Activated CD4-positive, alpha-beta T cell treated with anti-CD3 and anti-CD28 coated beads, Interleukin-2, amount 10 ng/mL, durations not matched to agents 7 days and 5 days (primary cell): ENCODE results near the gene AK4. TPM values are rescaled to one million over a fixed set of nuclear protein-coding genes. Genes with fewer than 3 reads are reported as not detected.
"Not testable (repeated sequence)": the region's sequence is repeated elsewhere in the genome, so short reads cannot be mapped to it uniquely, and the experiment has no call there.

Source experiments
- CTCF ChIA-PET: fragments of 350-600 bp; sonication (Branson Sonifier 250); formaldehyde crosslinking; loops from one replicate; lab custom pipeline; 2021; ENCODE audit warnings: antibody characterized with exemption; lab: Charles Lee
- POLR2A ChIA-PET: fragments of 350-600 bp; sonication (Branson Sonifier 250); formaldehyde crosslinking; loops from one replicate; lab custom pipeline; 2021; ENCODE audit warnings: antibody characterized with exemption; lab: Charles Lee
- DNase-seq: peaks from one replicate; pipeline ENCODE4 v3.0.0-alpha.2; 2020
- H3K27ac Mint-ChIP-seq: one replicate; pipeline ENCODE4 v1.8.0; 2021; ENCODE audit warnings: mild to moderate bottlenecking, moderate library complexity, mixed read lengths
- H3K27me3 Mint-ChIP-seq: one replicate; pipeline ENCODE4 v1.8.0; 2021; ENCODE audit warnings: mixed read lengths
- H3K36me3 Mint-ChIP-seq: one replicate; pipeline ENCODE4 v1.8.0; 2021; ENCODE audit warnings: low read depth, mixed read lengths
- H3K4me1 Mint-ChIP-seq: one replicate; pipeline ENCODE4 v1.8.0; 2021; ENCODE audit warnings: mixed read lengths
- H3K4me3 Mint-ChIP-seq: one replicate; pipeline ENCODE4 v1.8.0; 2021; ENCODE audit warnings: mild to moderate bottlenecking, moderate library complexity, mixed read lengths
- H3K9me3 Mint-ChIP-seq: one replicate; pipeline ENCODE4 v1.8.0; 2021; ENCODE audit warnings: mixed read lengths
- total RNA-seq, 2 experiments: library from RNA; stranded (reverse); gene quantifications; one replicate each; pipeline ENCODE4 v1.2.3, GENCODE V29; 2021

AK4 gene
- total RNA-seq, 2 experiments from 2014 or later = 37.3 to 42.6 TPM

DNA sequence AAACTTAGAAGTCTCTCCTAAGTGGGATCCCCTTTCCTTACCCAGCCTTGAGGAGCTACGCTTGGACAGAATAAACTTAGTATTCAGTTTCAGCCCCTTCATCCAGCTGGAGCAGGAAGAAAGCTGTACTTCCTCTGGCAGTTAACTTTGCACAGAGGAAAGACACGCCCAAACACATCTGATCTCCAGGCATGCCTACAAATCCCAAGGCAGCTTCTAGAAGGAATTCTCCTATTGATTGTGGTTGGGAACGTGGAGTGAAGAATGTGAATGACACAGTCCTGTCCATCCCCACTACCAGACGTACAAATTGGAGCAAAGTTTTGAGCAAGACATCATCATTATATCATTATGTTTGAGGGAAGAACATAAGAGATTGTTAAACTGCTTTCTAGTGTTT is 6.6 kb upstream of the AK4 start:
- peaks cover 30% of the 10 kb centered on the region for H3K27me3 Mint-ChIP-seq
- no peak for DNase-seq
- ChIA-PET CTCF (interaction anchor here (0.5 kb wide), 1 partner anchor 506 kb away, joined by 6 read pairs; no protein-coding TSS in a partner anchor), POLR2A (no interaction called here)
- no peaks in the 10 kb centered on the region for H3K36me3 Mint-ChIP-seq
- H3K4me3 Mint-ChIP-seq = no peak overlapping the region
- H3K4me1 Mint-ChIP-seq = peaks cover under 1% of the 10 kb centered on the region
- H3K9me3 Mint-ChIP-seq = no peaks in the 10 kb centered on the region
- H3K27ac Mint-ChIP-seq = no peak overlapping the region

DNA sequence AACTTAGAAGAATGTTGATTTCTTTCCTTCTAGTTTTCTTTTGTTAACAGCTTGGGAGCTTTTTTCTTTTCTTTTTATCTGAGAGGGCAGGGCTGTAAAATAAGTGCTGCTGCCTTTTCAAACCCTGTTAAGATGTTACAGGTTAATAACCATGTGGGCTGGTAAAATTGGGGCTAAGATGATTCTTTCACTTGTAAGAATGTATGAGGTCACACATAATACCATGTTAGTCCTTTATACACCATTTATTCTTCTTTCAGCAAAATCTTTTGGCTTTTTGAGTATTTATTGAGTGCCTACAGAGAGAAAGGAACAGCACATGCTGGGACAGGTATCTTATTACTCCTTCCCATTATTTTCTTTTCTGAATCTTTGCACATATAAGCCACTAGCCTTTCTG is 6.1 kb upstream of the AK4 start:
- peaks cover 34% of the 10 kb centered on the region for H3K27me3 Mint-ChIP-seq
- no peaks in the 10 kb centered on the region for H3K9me3 Mint-ChIP-seq
- no peak overlapping the region for H3K4me3 Mint-ChIP-seq
- no peak overlapping the region for H3K27ac Mint-ChIP-seq
- ChIA-PET CTCF (interaction anchor here (0.5 to 0.6 kb wide), 2 partner anchors 507 to 558 kb away, joined by 6 read pairs; no protein-coding TSS in a partner anchor), POLR2A (no interaction called here)
- no peaks in the 10 kb centered on the region for H3K36me3 Mint-ChIP-seq
- no peak for DNase-seq
- peaks cover 6% of the 10 kb centered on the region for H3K4me1 Mint-ChIP-seq

DNA sequence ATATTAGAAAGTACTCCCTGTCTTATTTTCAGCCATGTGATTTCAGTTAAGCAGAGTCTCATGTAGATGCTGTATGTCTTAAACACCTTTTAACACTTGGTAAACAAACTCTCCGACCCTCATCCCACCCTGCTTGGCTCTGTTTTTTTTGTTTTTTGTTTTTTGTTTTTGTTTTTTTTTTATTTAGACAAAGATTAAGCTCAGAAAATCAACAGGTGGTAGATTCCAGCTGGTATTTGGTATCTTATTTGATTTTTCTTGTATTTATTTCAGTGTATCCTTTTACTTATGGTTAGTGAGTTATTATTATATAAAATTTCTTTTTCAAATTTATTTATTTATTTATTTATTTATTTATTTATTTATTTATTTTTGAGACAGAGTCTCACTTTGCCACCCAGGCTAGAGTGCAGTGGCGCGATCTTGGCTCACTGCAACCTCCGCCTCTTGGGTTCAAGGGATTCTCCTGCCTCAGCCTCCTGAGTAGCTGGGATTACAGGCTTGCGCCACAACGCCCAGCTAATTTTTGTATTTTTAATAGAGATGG is 4.8 kb upstream of the AK4 start:
- DNase-seq, POLR2A ChIA-PET, H3K4me1 Mint-ChIP-seq, H3K4me3 Mint-ChIP-seq, CTCF ChIA-PET, H3K27ac Mint-ChIP-seq, H3K9me3 Mint-ChIP-seq, H3K36me3 Mint-ChIP-seq: not testable (repeated sequence)
- peaks cover 36% of the 10 kb centered on the region for H3K27me3 Mint-ChIP-seq

DNA sequence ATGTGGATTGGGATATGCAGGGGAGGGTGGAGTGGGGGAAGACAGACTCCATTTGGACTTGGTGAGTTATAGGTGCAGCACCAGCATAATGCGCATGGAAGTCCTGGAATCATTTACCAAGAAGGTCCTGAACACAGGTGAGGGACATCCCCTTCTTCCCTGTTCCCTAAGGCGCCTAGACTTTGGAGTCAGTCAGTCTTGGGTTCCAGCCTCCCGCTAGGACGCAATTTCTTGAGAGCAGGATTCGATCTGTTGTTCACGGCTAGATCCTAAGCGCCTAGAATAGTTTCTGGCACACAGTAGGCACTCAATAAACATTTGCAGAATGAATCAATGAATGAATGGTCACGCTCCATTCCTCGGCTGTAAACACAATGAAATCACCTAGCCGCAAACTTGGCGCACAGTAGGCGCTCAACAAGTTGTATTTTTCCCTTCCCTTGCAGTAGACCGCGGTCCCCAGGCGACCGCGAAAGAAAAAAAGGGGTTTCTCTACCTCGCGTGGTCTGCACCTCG is 1.0 kb upstream of the AK4 start:
- Mint-ChIP-seq H3K4me1 (peaks cover 29% of the 10 kb centered on the region), H3K36me3 (peaks cover 10% of the 10 kb centered on the region), H3K27ac (peak overlapping the region; percentile 71), H3K9me3 (no peaks in the 10 kb centered on the region), H3K4me3 (peak overlapping the region; percentile 83), H3K27me3 (peaks cover 39% of the 10 kb centered on the region)
- POLR2A ChIA-PET = no interaction called here
- DNase-seq = no peak
- CTCF ChIA-PET = interaction anchor here (1.0 kb wide), 1 partner anchor 24 kb away, joined by 5 read pairs; no protein-coding TSS in a partner anchor

DNA sequence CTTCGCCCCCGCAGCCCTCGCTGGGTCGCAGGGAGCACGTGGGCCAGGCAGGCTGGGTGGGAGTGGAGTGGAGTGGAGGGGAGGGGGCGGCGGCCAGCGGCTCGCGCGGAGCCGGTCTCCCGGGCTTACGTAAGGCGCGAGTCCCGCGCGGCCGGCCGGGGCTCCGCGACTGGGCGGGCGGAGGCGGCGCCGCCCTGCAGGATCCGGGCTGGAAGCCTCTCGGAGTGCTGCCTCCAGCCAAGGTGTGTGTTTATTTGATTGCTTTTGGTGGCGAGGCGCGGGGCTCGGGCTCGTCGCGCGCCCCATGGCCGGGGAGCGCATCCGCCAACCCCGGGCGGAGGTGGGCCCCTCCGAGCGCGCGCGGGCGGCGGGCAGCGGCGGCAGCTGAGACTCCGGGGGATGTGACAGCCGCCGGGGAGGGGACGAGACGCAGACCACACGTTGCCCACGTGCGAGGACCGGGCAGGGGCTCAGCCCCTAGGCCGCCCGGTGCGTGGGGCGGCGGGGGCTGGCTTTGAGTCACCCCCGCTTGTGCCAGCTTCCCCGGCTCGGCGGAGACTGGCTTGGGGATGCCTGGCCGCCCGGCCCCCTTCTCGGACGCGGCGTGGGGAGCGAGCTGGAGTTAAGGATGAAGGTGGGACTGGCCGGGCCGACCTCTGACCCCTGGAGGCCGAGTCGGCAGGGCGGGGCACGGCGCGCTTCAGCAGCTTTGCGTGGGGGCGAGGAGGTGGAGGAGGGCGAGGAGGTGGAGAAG is 402 bp upstream of the AK4 start:
- no peaks in the 10 kb centered on the region for H3K9me3 Mint-ChIP-seq
- H3K27ac Mint-ChIP-seq = peak overlapping the region; percentile 81
- H3K4me1 Mint-ChIP-seq = peaks cover 29% of the 10 kb centered on the region
- H3K4me3 Mint-ChIP-seq = peak overlapping the region; percentile 83
- ChIA-PET POLR2A (interaction anchor here (0.6 kb wide), 1 partner anchor 182 kb away, joined by 3 read pairs; no protein-coding TSS in a partner anchor), CTCF (interaction anchor here (1.0 to 1.5 kb wide), 2 partner anchors 23 to 25 kb away, joined by 4 to 5 read pairs; no protein-coding TSS in a partner anchor)
- peaks cover 10% of the 10 kb centered on the region for H3K36me3 Mint-ChIP-seq
- peak; percentile 54 for DNase-seq
- H3K27me3 Mint-ChIP-seq = peaks cover 34% of the 10 kb centered on the region

DNA sequence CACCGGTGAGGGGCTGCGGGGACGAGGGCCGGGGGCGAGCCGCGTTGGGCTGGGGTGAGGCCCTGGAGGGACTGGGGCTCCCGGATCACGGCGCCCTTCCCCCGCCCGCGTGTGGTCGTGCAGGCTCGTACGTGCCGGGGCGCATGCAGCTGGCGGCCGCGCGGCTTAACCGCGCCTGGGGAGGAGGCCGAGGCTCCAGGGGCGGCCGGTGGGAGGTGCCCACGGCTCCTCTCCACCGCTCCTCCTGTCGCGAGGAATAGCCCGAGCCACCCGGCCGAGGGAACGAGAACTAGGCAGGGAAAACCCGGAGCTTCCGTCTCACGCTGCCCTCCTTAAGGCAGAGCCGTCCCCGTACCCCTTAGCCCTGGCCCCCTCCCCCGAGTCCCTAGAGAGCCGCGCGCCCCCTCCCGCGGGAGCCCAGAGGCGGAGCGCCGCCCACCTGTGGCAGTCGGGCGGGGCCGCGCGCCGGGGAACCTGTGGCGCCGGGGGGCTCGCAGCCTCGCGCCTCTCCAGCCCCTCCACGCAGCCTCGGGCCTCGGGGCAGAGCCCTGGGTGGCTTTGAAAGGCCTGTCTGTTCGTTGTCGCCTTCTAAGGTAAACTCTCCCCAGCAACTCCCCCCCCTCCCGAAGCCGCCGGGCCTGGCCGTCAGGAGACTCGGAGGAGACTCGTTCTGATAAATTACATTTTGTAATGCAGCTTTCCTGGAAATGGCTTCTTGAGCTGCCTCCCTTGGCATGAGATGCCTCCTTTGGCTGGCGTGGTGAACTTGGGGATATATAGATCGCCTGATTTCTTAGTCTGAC is 746 bp downstream of the AK4 start:
- H3K27ac Mint-ChIP-seq = peak overlapping the region; percentile 81
- peaks cover 29% of the 10 kb centered on the region for H3K4me1 Mint-ChIP-seq
- peak; percentile 44 for DNase-seq
- peak overlapping the region; percentile 86 for H3K4me3 Mint-ChIP-seq
- H3K27me3 Mint-ChIP-seq = peaks cover 34% of the 10 kb centered on the region
- ChIA-PET CTCF (interaction anchor here (1.0 to 1.5 kb wide), 4 partner anchors 15 to 28 kb away, joined by 3 to 5 read pairs (median 4); no protein-coding TSS in a partner anchor), POLR2A (no interaction called here)
- peaks cover 10% of the 10 kb centered on the region for H3K36me3 Mint-ChIP-seq
- no peaks in the 10 kb centered on the region for H3K9me3 Mint-ChIP-seq

DNA sequence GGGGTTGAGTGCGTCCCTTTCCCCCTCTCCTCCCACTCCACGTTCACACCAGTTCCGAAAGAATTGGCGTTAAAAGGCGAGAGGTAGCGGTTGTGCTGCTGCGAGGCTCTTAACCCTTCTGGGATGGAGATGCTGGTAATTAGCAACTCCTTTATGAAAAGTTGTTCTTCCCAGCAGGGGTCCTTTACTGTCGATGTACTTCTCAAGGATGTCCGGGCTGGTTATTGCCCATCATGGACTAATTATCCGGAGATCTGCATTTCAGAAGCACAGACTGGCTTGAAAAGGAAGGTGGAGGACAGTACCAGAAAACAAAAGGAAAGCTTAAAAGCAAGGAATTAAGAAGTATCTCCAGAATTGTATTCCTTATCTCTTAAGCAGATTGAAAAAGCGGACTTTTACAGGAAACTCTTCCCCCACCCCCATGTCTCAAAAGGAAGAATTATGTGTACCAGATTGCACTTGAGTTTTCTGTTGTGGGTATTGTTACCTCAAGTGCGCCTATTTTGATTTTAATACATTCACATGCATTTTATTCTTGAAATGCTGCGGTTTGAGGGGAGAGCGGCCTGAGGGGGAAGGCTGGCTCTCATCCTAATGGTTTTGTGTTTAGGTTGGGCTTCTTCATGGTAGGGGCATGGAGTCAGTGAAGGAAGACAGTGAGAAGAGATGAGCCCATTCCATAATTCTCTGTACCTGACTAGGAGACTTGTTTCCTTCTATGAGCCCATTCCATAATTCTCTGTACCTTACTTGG is 1.5 kb downstream of the AK4 start:
- POLR2A ChIA-PET = no interaction called here
- Mint-ChIP-seq H3K36me3 (peaks cover 10% of the 10 kb centered on the region), H3K27ac (peak overlapping the region; percentile 81), H3K9me3 (no peaks in the 10 kb centered on the region), H3K27me3 (peaks cover 32% of the 10 kb centered on the region), H3K4me1 (peaks cover 32% of the 10 kb centered on the region), H3K4me3 (peak overlapping the region; percentile 86)
- no peak for DNase-seq
- CTCF ChIA-PET = interaction anchor here (1.0 to 1.3 kb wide), 3 partner anchors 14 to 28 kb away, joined by 3 to 5 read pairs (median 4); no protein-coding TSS in a partner anchor

DNA sequence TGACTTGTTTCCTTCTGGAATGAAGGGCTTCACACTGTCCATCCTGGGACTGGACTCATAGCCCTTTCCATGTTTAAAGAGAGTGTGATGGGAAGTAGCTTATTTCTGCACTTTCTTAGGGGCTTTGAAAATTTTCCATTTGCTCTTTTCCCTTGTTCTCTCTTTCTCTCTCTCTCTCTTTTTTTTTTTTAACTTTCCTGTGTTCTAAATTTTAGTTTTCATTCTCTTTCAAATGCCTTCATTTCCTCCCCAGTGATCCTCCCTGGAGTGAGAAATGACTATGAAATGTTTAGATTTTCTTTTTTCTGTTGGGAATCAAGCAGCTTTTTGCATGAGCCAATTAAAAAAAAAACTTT is 2.1 kb downstream of the AK4 start:
- ChIA-PET CTCF (interaction anchor here (0.8 kb wide), 1 partner anchor 10 kb away, joined by 3 read pairs; no protein-coding TSS in a partner anchor), POLR2A (no interaction called here)
- Mint-ChIP-seq H3K9me3 (no peaks in the 10 kb centered on the region), H3K4me3 (peak overlapping the region; percentile 86), H3K27ac (peak overlapping the region; percentile 46), H3K27me3 (peaks cover 26% of the 10 kb centered on the region), H3K4me1 (peaks cover 32% of the 10 kb centered on the region), H3K36me3 (peaks cover 10% of the 10 kb centered on the region)
- no peak for DNase-seq

DNA sequence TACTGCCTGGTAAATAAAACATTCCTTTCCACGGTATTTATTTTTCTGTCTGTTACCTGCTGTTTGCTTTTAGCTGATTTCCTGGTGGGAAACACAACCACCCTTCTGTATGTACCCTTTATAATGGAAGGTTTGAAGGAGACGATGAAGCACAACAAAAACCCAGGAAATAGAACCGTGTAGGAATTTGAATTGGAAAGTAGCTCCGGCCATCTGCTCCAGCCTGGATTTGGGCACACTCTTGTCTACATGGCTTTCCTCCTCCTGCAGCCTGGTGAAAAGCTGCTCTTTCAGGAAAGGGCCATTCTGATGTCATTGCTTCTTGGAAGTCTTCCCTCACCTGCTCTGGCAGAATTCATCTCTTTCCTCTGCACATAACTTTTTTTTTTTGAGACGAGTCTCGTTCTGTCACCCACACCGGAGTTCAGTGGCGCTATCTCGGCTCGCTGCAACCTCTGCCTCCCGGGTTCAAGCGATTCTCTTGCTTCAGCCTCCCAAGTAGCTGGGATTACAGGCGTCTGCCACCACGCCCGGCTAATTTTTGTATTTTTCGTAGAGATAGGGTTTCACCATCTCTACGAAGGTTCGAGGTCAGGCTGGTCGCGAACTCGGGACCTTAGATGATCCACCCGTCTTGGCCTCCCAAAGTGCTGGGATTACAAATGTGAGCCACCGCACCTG is 2.7 kb downstream of the AK4 start:
- Mint-ChIP-seq H3K27ac (no peak overlapping the region), H3K36me3 (peaks cover 10% of the 10 kb centered on the region), H3K9me3 (no peaks in the 10 kb centered on the region), H3K4me1 (peaks cover 32% of the 10 kb centered on the region), H3K4me3 (no peak overlapping the region), H3K27me3 (peaks cover 20% of the 10 kb centered on the region)
- DNase-seq = no peak
- POLR2A ChIA-PET = no interaction called here
- CTCF ChIA-PET = interaction anchor here (0.8 kb wide), 1 partner anchor 9 kb away, joined by 3 read pairs; no protein-coding TSS in a partner anchor

DNA sequence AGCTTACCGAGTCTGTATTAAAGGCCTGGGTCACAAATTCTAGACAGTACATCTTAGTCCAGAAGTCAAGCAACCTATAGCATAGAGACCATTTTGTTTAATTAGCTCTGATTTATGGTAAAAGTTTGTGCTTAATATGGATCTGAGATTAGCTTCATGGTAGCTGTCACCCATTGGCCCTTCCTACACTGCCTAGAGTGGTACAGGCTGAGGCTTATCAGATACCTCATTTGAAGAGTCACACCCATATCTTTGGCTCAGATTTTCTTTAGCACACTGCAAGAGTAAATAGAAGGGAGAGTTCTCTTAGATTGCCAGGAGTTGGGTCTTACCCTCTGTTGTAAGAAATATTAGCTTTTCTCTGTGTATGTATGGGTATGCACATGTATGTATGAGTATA is 3.6 kb downstream of the AK4 start:
- Mint-ChIP-seq H3K36me3 (peaks cover 10% of the 10 kb centered on the region), H3K27me3 (peaks cover 14% of the 10 kb centered on the region), H3K27ac (no peak overlapping the region), H3K9me3 (no peaks in the 10 kb centered on the region), H3K4me1 (peaks cover 29% of the 10 kb centered on the region), H3K4me3 (no peak overlapping the region)
- ChIA-PET POLR2A (no interaction called here), CTCF (interaction anchor here (0.6 kb wide), 1 partner anchor 435 kb away, joined by 6 read pairs; no protein-coding TSS in a partner anchor)
- no peak for DNase-seq

DNA sequence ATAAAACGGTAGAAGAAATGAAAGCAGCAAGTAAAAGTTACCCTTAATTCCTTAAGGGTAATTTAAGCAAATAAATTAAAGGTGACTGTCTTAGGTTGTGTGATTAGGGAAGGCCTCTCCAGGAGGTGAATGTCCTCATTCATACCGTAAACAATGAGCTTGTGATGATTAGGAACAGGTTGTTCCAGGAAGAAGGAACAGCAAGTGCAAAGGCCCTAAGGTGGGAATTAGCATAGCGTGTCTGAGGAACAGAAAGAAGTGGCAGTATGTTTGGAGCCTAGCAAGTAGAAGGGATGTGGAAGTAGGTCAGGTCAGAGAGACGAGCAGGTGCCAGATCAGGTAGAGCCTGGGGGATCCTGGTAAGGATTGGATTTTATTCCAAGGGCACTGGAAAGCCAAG is 5.6 kb downstream of the AK4 start:
- Mint-ChIP-seq H3K4me3 (no peak overlapping the region), H3K36me3 (peaks cover 10% of the 10 kb centered on the region), H3K27me3 (peaks cover 9% of the 10 kb centered on the region), H3K27ac (no peak overlapping the region), H3K4me1 (peaks cover 23% of the 10 kb centered on the region), H3K9me3 (no peaks in the 10 kb centered on the region)
- no peak for DNase-seq
- POLR2A ChIA-PET = no interaction called here
- CTCF ChIA-PET = interaction anchor here (1.8 kb wide), 1 partner anchor 15 kb away, joined by 7 read pairs; no protein-coding TSS in a partner anchor
